ENCODE results near the gene KIF1B. TPM values are rescaled to one million over a fixed set of nuclear protein-coding genes. Genes with fewer than 3 reads are reported as not detected.

Gene KIF1B
- total RNA-seq, 4 donors from 2014 or later: 55.2 to 88.1 (median 67.0) TPM

- Histone ChIP-seq H3K9me3 (no peaks in the 10 kb centered on the region), H3K4me3 (no peak overlapping the region), H3K27me3 (no peaks in the 10 kb centered on the region), H3K27ac (no peak overlapping the region), H3K36me3 (peaks cover 0 to 31% (median 0%) of the 10 kb centered on the region in 3 donors), H3K4me1 (no peaks in the 10 kb centered on the region)
- TF ChIP-seq CTCF (IDR thresholded peaks at IDR 0.05) (no peak), POLR2A (IDR thresholded peaks at IDR 0.05) (no peak)
- no peak for DNase-seq
Measured at GRCh38 chr1:10319750-10320149, 109.4 kb downstream of the KIF1B start.

- TF ChIP-seq POLR2A (IDR thresholded peaks at IDR 0.05) (no peak), CTCF (IDR thresholded peaks at IDR 0.05) (no peak)
- Histone ChIP-seq H3K4me3 (no peak overlapping the region), H3K27me3 (no peaks in the 10 kb centered on the region), H3K4me1 (no peaks in the 10 kb centered on the region), H3K36me3 (peaks cover 0 to 37% (median 0%) of the 10 kb centered on the region in 3 donors), H3K9me3 (no peaks in the 10 kb centered on the region), H3K27ac (no peak overlapping the region)
- DNase-seq: no peak
Measured at GRCh38 chr1:10320336-10320735, 110.0 kb downstream of the KIF1B start.

- no peak overlapping the region for H3K27ac ChIP-seq
- H3K4me1 ChIP-seq: no peaks in the 10 kb centered on the region
- DNase-seq: no peak
- TF ChIP-seq CTCF (IDR thresholded peaks at IDR 0.05) (no peak), POLR2A (IDR thresholded peaks at IDR 0.05) (no peak)
- H3K27me3 ChIP-seq: no peaks in the 10 kb centered on the region
- peaks cover 0 to 54% (median 0%) of the 10 kb centered on the region in 3 donors for H3K36me3 ChIP-seq
- no peak overlapping the region for H3K4me3 ChIP-seq
- no peaks in the 10 kb centered on the region for H3K9me3 ChIP-seq
Measured at GRCh38 chr1:10322821-10323220, 112.5 kb downstream of the KIF1B start.

GRCh38 chr1:10324627-10325026 lies 114.3 kb downstream of the KIF1B start:
- no peak for DNase-seq
- no peak for TF ChIP-seq POLR2A (IDR thresholded peaks at IDR 0.05)
- TF ChIP-seq CTCF (IDR thresholded peaks at IDR 0.05): no peak
- no peak overlapping the region for H3K27ac ChIP-seq
- H3K4me1 ChIP-seq: no peaks in the 10 kb centered on the region
- no peaks in the 10 kb centered on the region for H3K27me3 ChIP-seq
- H3K4me3 ChIP-seq: no peak overlapping the region
- peaks cover 0 to 62% (median 0%) of the 10 kb centered on the region in 3 donors for H3K36me3 ChIP-seq
- H3K9me3 ChIP-seq: no peaks in the 10 kb centered on the region

GRCh38 chr1:10325521-10325920 lies 115.2 kb downstream of the KIF1B start:
- H3K4me1 ChIP-seq: no peaks in the 10 kb centered on the region
- H3K36me3 ChIP-seq: peaks cover 0 to 66% (median 0%) of the 10 kb centered on the region in 3 donors
- no peaks in the 10 kb centered on the region for H3K27me3 ChIP-seq
- H3K4me3 ChIP-seq: no peak overlapping the region
- H3K27ac ChIP-seq: no peak overlapping the region
- no peak for DNase-seq
- no peaks in the 10 kb centered on the region for H3K9me3 ChIP-seq
- TF ChIP-seq POLR2A (IDR thresholded peaks at IDR 0.05): no peak
- no peak for TF ChIP-seq CTCF (IDR thresholded peaks at IDR 0.05)

- DNase-seq: no peak
- Histone ChIP-seq H3K27me3 (no peaks in the 10 kb centered on the region), H3K4me3 (no peak overlapping the region), H3K4me1 (no peaks in the 10 kb centered on the region), H3K27ac (no peak overlapping the region), H3K9me3 (no peaks in the 10 kb centered on the region), H3K36me3 (peaks cover 0 to 69% (median 0%) of the 10 kb centered on the region in 3 donors)
- no peak for TF ChIP-seq POLR2A (IDR thresholded peaks at IDR 0.05)
Measured at GRCh38 chr1:10326251-10326650, 115.9 kb downstream of the KIF1B start.

Data from Peyer's patch (tissue), 4 donors.